HCEC 1CT (cell line): ENCODE results near the gene FGF11.
"Not testable (repeated sequence)": the region's sequence is repeated elsewhere in the genome, so short reads cannot be mapped to it uniquely, and the experiment has no call there.

ENCODE experiments used
- DNase-seq: peaks from one replicate; pipeline ENCODE4 v3.0.0-alpha.2; 2017

Gene FGF11

DNA sequence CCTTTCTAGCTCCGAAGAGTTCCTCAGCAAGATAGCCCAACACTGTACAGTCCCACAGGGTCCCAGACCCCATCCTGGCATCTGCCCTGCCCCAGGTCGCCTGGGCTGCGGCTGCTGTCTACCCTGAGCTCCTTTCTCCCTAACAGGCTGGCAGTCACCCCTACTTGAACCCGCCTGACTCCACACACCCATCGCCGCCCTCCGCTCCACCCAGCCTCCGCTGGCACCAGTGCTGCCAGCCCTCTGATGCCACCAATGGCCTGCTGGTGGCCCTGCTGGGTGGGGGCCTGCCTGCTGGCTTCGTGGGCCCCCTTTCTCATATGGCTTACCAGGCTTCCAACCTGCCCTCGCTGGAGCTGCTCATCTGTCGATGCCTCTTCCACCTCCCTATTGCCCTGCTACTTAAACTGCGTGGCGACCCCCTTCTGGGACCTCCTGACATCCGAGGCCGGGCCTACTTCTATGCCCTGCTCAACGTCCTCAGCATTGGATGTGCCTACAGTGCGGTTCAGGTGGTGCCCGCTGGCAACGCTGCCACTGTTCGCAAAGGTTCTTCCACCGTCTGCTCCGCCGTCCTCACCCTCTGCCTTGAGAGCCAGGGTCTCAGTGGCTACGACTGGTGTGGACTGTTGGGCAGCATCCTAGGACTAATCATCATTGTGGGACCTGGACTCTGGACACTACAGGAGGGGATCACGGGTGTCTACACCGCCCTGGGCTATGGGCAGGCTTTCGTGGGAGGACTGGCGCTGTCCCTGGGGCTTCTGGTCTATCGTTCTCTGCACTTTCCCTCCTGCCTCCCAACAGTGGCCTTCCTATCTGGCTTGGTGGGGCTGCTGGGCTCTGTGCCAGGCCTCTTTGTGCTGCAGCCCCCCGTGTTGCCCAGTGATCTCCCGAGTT, 42.8 kb downstream of the FGF11 start:
- DNase-seq = not testable (repeated sequence)

DNA sequence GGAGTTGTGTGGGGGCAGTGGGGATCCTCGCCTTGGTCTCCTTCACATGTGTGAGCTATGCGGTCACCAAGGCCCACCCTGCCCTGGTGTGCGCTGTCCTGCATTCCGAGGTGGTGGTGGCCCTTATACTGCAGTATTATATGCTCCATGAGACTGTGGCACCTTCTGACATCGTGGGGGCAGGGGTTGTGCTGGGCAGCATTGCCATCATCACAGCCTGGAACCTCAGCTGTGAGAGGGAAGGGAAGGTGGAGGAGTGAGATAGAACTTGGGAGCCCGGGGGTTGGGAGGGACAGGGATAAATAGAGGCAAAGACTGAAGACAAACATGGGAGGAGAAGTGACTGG, 43.4 kb downstream of the FGF11 start:
- not testable (repeated sequence) for DNase-seq

DNA sequence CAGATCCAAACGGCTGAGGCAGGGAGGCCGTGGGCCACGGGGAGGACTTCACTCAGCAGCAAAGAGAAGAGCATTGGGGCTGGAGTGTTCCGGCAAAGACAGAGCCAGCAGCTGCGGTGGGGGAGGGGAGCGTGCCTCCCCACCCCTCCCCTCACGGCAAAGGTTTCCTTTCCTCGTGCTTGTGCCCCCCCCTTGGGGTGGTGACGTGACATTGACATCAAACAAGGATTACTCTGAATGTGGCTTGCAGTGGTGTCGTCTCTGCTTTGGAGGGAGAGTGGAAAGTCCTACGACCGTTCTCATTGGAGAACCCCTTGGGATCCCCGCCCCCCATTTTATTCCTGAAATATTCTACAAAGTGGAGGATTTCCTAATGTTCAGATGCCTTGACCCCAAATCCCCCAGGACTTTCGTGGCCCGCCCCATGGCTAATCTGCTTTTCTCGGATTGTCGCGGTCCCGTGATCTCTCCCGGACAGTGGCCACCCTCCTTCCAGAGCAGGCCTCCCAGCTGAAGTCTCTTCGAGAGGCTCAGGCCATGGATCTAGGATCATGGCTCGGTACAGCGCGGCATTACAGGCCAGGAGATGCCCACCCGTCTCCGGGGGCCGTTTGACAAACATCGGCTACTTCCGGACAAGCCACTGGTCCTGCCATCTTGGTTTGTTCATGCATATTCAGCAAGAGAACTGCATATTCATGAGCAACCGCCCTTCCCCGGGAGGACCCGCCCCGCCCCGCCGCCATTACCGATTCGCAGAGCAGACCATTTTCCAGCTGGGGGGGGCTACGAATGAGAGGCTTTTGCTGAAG, 44.1 kb downstream of the FGF11 start:
- peak; percentile 85 for DNase-seq

DNA sequence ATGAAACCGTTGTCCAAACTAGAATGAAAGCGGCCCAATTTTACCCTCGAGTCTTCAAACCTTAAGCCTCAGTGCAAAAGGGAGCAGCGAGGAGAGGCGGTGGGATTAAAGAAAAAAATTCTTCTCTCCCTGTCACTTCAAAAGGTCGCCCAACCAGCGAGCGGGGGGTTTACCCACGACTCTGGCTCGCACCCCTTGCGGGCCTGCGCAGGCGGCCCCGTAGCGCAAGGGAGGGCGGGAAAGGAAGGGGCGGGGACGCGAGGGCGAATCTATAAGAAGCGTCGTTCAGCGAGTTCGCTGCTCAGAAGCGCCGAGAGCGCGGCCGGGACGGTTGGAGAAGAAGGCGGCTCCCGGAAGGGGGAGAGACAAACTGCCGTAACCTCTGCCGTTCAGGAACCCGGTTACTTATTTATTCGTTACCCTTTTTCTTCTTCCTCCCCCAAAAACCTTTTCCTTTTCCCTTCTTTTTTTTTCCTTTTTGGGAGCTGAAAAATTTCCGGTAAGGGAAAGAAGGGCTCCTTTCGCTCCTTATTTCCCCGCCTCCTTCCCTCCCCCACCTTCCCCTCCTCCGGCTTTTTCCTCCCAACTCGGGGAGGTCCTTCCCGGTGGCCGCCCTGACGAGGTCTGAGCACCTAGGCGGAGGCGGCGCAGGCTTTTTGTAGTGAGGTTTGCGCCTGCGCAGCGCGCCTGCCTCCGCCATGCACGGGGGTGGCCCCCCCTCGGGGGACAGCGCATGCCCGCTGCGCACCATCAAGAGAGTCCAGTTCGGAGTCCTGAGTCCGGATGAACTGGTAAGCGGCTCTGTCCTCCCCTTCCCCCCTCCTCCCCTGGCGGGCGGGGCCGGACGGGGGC, 45.0 kb downstream of the FGF11 start, which contains the start of gene POLR2A:
Gene POLR2A, plus strand, starts transcription at position 300 of the 852 bp plus-strand sequence.
- DNase-seq = peak; percentile 94

DNA sequence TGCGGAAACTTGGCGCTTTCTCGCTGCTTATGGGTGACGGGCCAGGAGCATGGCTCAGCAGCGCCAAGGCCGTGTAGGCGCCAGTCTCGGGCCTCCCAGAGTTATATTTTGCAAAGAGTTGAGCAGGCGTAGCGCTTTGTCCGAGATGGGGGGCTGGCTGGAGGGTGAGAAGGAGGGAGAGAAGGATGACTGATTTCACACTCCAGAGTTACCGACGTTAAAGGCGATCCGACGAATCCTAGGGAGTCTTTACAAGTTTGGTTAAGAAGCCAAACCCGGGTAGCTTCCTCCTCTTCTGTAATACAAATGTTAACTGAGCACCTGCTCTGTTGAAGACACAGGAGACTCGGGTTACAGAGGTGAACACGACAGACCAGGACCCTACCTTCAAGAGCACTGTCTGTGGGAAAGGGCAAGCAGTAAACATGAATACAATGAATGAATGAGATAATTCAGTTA, 45.6 kb downstream of the FGF11 start:
- DNase-seq = no peak

DNA sequence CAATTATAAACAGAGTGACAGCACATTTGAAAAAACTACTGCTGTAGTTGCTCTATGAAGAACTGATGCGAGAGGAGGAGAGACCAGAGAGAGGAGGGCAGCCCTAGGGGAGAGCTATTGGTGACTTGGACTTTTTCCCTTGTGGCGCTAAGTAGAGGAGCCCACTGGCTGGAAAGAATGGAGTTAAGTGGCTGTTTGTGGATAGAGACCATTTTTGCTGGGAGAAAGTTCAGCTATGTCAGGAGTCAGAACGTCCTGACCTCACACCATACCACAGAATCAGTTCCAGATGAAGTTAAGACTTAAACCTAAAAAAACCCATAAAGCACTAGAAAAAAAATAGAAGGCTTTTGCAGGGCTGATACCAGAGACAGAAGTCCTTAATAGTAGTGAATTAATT, 46.9 kb downstream of the FGF11 start:
- DNase-seq = no peak

DNA sequence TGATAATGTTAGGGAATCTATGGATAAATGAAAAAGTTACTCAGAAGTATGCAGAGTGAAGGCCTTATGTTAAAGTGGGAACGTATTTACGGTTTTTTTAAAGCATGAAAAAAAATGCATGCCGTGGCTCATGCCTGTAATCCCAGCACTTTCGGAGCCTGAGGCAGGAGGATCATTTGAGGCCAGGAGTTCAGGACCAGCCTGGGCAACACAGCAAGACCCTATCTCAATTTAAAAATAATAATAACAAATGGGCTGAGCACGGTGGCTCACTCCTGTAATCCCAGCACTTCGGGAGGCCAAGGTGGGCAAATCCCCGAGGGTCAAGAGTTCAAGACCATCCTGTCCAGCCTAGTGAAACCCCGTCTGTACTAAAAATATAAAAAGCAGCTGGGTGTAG, 50.8 kb downstream of the FGF11 start:
- no peak for DNase-seq

DNA sequence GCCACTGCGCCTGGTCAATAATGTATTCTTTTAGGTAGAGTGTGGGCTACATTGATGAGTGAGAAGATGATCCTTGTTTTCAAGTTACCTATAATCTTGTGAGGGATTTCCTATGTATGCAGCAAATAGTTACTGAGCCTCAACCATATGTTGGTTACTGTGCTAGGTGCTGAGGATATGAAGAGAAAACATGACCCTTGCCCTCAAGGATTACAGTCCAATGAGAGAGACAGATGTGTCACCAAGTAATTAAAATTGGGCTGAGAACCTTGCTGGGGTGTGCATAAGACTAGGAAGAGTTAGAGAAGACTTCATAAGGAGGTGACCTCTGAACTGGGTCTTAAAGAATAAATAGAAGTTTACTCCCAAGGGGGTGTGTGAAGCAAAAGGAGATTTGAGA, 52.3 kb downstream of the FGF11 start:
- no peak for DNase-seq

DNA sequence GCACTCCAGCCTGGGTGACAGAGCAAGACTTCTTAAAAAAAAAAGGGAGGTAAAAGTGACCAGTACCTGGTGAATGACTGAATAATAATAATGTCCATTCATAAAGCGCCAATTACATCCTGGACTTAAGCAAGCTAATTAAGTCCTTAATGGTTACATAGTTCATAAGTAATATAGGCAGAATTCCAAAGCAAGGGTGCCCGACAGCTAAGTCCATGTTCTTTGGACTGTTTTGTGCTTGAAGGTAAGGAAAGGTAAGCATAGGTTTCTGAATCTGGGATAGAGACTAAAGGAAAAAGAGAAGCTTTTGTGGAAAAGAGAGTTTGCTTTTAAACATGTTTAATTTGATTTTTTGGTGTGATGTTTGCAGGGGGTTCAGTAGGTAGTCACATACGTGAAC, 54.6 kb downstream of the FGF11 start:
- DNase-seq = no peak
